Measurements from ENCODE around the gene METTL9.

The METTL9 gene

DNA sequence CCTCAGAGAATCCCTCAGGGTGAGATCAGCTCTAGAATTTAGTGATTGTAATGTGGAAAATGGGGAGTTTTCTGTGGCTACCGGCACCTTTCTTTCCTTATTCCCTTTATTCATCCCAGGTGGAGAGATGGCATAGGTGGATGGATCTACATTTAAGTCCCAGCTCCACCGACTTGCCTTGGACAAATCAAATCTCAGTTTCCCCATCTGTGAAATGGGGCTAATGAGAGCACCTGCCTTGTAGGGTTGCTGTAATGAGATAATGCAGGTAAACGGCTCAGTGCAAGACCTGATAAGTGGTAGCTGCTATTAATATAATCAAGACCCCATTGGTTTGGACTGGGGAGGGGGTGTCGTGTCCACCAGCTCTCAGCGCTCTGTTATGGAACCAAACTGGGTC lies 104.9 kb downstream of the METTL9 start:
- no peak for ATAC-seq
- TF ChIP-seq GLIS3 (CRISPR knock-in tag; IDR thresholded peaks at IDR 0.05): no peak
- no peak for TF ChIP-seq ESRRG (CRISPR knock-in tag; IDR thresholded peaks at IDR 0.05)
- TF ChIP-seq TOX (CRISPR knock-in tag; IDR thresholded peaks at IDR 0.05; ENCODE audit: borderline replicate concordance): no peak
- no peak for TF ChIP-seq RARB (CRISPR knock-in tag; IDR thresholded peaks at IDR 0.05)
- no peak for TF ChIP-seq ISL1 (CRISPR knock-in tag; IDR thresholded peaks at IDR 0.05)
- TF ChIP-seq TCF4 (CRISPR knock-in tag; IDR thresholded peaks at IDR 0.05; ENCODE audit: borderline replicate concordance): no peak
- TF ChIP-seq POU6F1 (CRISPR knock-in tag; IDR thresholded peaks at IDR 0.05; ENCODE audit: borderline replicate concordance, low read depth): no peak
- no peak for TF ChIP-seq CSDC2 (CRISPR knock-in tag; IDR thresholded peaks at IDR 0.05)
- TF ChIP-seq SNAI2 (CRISPR knock-in tag; IDR thresholded peaks at IDR 0.05): no peak
- TF ChIP-seq PPARA (CRISPR knock-in tag; IDR thresholded peaks at IDR 0.05; ENCODE audit: borderline replicate concordance): no peak
- TF ChIP-seq OSR1 (CRISPR knock-in tag; IDR thresholded peaks at IDR 0.05): no peak
- no peak for TF ChIP-seq CREB5 (CRISPR knock-in tag; IDR thresholded peaks at IDR 0.05; ENCODE audit: low read depth)
- no peak for TF ChIP-seq ZFP30 (CRISPR knock-in tag; IDR thresholded peaks at IDR 0.05)
- TF ChIP-seq, protein P1, sequence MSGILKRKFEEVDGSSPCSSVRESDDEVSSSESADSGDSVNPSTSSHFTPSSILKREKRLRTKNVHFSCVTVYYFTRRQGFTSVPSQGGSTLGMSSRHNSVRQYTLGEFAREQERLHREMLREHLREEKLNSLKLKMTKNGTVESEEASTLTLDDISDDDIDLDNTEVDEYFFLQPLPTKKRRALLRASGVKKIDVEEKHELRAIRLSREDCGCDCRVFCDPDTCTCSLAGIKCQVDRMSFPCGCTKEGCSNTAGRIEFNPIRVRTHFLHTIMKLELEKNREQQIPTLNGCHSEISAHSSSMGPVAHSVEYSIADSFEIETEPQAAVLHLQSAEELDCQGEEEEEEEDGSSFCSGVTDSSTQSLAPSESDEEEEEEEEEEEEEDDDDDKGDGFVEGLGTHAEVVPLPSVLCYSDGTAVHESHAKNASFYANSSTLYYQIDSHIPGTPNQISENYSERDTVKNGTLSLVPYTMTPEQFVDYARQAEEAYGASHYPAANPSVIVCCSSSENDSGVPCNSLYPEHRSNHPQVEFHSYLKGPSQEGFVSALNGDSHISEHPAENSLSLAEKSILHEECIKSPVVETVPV (CRISPR knock-in tag; IDR thresholded peaks at IDR 0.05): no peak
- no peak for TF ChIP-seq ZNF70 (CRISPR knock-in tag; IDR thresholded peaks at IDR 0.05)
- TF ChIP-seq PATZ1 (CRISPR knock-in tag; IDR thresholded peaks at IDR 0.05; ENCODE audit: borderline replicate concordance): no peak
- TF ChIP-seq ZC3H10 (CRISPR knock-in tag; IDR thresholded peaks at IDR 0.05): no peak
- TF ChIP-seq TSHZ2 (CRISPR knock-in tag; IDR thresholded peaks at IDR 0.05): no peak

DNA sequence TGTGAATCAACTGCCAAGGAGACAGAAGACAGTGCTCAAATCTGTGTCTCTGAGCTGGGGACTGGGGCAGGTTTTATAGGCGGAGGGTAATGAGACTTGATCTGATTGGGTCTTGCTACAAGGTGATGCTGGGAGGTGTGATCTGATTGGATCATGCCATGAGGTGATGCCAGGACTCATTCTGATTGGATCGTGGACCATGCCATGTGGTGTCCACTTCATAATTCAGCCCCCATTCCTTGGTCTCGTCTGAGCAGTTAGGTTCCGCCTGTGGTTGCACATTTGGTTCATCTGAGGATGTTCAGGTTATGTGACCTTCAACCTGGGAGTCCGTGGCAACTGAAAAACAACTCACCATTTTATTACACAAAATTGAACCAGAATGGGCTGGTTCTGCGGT lies 105.4 kb downstream of the METTL9 start:
- no peak for ATAC-seq
- TF ChIP-seq PATZ1 (CRISPR knock-in tag; IDR thresholded peaks at IDR 0.05; ENCODE audit: borderline replicate concordance) (no peak), ZFP30 (CRISPR knock-in tag; IDR thresholded peaks at IDR 0.05) (no peak), CREB5 (CRISPR knock-in tag; IDR thresholded peaks at IDR 0.05; ENCODE audit: low read depth) (no peak), TOX (CRISPR knock-in tag; IDR thresholded peaks at IDR 0.05; ENCODE audit: borderline replicate concordance) (no peak), GLIS3 (CRISPR knock-in tag; IDR thresholded peaks at IDR 0.05) (no peak), ZNF565 (CRISPR knock-in tag; conservative IDR thresholded peaks at IDR 0.05; ENCODE audit: low read depth) (no peak)
- TF ChIP-seq, protein P1 (CRISPR knock-in tag; IDR thresholded peaks at IDR 0.05): no peak

All from SK-N-SH treated with all-trans-retinoic acid at 6 μM for 48 hours (cell line).